SK-N-MC (cell line): ENCODE data around the gene TLN1.

ENCODE experiments used
- DNase-seq: peaks from one replicate; pipeline ENCODE4 v3.0.0-alpha.2; 2011; ENCODE audit warnings: low read depth, low spot score
- H3K27ac ChIP-seq: fragments of 200-600 bp; sonication (generic); 2 replicates; pipeline ENCODE4 v1.5.1; 2016; ENCODE audit warnings: mixed run types
- H3K36me3 ChIP-seq: fragments of 200-600 bp; sonication (generic); 2 replicates; pipeline ENCODE4 v1.6.1; 2017; ENCODE audit warnings: antibody characterized with exemption, low read length, mixed read lengths; ENCODE audit not compliant: insufficient read depth
- H3K4me3 ChIP-seq: fragments of 200-600 bp; sonication (generic); 2 replicates; pipeline ENCODE4 v1.5.1; 2016
- H3K9ac ChIP-seq: fragments of 200-600 bp; sonication (generic); 2 replicates; pipeline ENCODE4 v1.8.0; 2017; ENCODE audit warnings: mixed run types, mixed read lengths; ENCODE audit not compliant: insufficient read length
- H3K9me3 ChIP-seq: fragments of 200-600 bp; sonication (generic); 2 replicates; pipeline ENCODE4 v1.6.1; 2017; ENCODE audit warnings: low read depth, mild to moderate bottlenecking, antibody characterized with exemption, low read length, moderate library complexity, mixed read lengths
- EZH2 ChIP-seq: fragments of 200-600 bp; sonication (generic); IDR thresholded peaks from one replicate; pipeline ENCODE4 v1.6.1; 2017; ENCODE audit warnings: antibody characterized with exemption
- FOXP2 ChIP-seq: optimal IDR thresholded peaks from 2 replicates; pipeline ENCODE3; 2011; ENCODE audit warnings: mild to moderate bottlenecking, moderate library complexity; ENCODE audit not compliant: insufficient read depth; ENCODE audit errors: extremely low read length, control extremely low read depth
- POLR2AphosphoS5 ChIP-seq: IDR thresholded peaks from 2 replicates; pipeline ENCODE4 v1.6.1; 2012; ENCODE audit warnings: mild to moderate bottlenecking, low read depth, low read length, borderline replicate concordance

Gene TLN1

GRCh38 chr9:35748242-35748857 is 16.4 kb upstream of the TLN1 start:
- no peak overlapping the region for H3K27ac ChIP-seq
- peak overlapping the region; percentile 87 for H3K9ac ChIP-seq
- no peak for TF ChIP-seq POLR2AphosphoS5
- TF ChIP-seq FOXP2 = no peak
- no peak for TF ChIP-seq EZH2
- peak overlapping the region; percentile 96 for H3K4me3 ChIP-seq
- no peak for DNase-seq
- peaks cover 23% of the 10 kb centered on the region; the same call in 1 of the 2 replicates for H3K36me3 ChIP-seq
- no peaks in the 10 kb centered on the region for H3K9me3 ChIP-seq

GRCh38 chr9:35746583-35746982 is 14.6 kb upstream of the TLN1 start:
- Histone ChIP-seq H3K4me3 (peak overlapping the region; percentile 96), H3K9ac (peak overlapping the region; percentile 87), H3K36me3 (peaks cover 11% of the 10 kb centered on the region; the same call in 1 of the 2 replicates), H3K27ac (no peak overlapping the region), H3K9me3 (no peaks in the 10 kb centered on the region)
- DNase-seq = no peak
- TF ChIP-seq POLR2AphosphoS5 = no peak
- TF ChIP-seq EZH2 = no peak
- no peak for TF ChIP-seq FOXP2

GRCh38 chr9:35745569-35745968 is 13.6 kb upstream of the TLN1 start:
- DNase-seq = no peak
- no peak overlapping the region for H3K9ac ChIP-seq
- TF ChIP-seq POLR2AphosphoS5 (no peak), FOXP2 (no peak), EZH2 (no peak)
- H3K9me3 ChIP-seq = no peaks in the 10 kb centered on the region
- peaks cover 11% of the 10 kb centered on the region; the same call in 1 of the 2 replicates for H3K36me3 ChIP-seq
- H3K27ac ChIP-seq = no peak overlapping the region
- no peak overlapping the region for H3K4me3 ChIP-seq

- TF ChIP-seq FOXP2 (no peak), EZH2 (no peak), POLR2AphosphoS5 (no peak)
- no peak overlapping the region for H3K4me3 ChIP-seq
- no peak overlapping the region for H3K27ac ChIP-seq
- H3K9ac ChIP-seq = no peak overlapping the region
- no peak for DNase-seq
- H3K36me3 ChIP-seq = peaks cover 22% of the 10 kb centered on the region; the same call in 1 of the 2 replicates
- no peaks in the 10 kb centered on the region for H3K9me3 ChIP-seq
Measured at GRCh38 chr9:35743880-35744518, 12.0 kb upstream of the TLN1 start.

GRCh38 chr9:35743452-35743851 is 11.5 kb upstream of the TLN1 start:
- Histone ChIP-seq H3K4me3 (no peak overlapping the region), H3K9ac (no peak overlapping the region), H3K27ac (no peak overlapping the region), H3K36me3 (peaks cover 27% of the 10 kb centered on the region; the same call in 1 of the 2 replicates), H3K9me3 (no peaks in the 10 kb centered on the region)
- TF ChIP-seq FOXP2 (no peak), POLR2AphosphoS5 (no peak), EZH2 (no peak)
- DNase-seq = no peak

GRCh38 chr9:35741740-35742139 is 9.7 kb upstream of the TLN1 start:
- no peak for DNase-seq
- H3K27ac ChIP-seq = no peak overlapping the region
- H3K4me3 ChIP-seq = no peak overlapping the region
- TF ChIP-seq EZH2 = no peak
- no peak for TF ChIP-seq POLR2AphosphoS5
- no peak for TF ChIP-seq FOXP2
- H3K9ac ChIP-seq = no peak overlapping the region
- peaks cover 44% of the 10 kb centered on the region; the same call in 1 of the 2 replicates for H3K36me3 ChIP-seq
- no peaks in the 10 kb centered on the region for H3K9me3 ChIP-seq

- Histone ChIP-seq H3K27ac (no peak overlapping the region), H3K4me3 (no peak overlapping the region), H3K9me3 (no peaks in the 10 kb centered on the region), H3K9ac (no peak overlapping the region), H3K36me3 (peaks cover 53% of the 10 kb centered on the region; the same call in 1 of the 2 replicates)
- DNase-seq = no peak
- TF ChIP-seq POLR2AphosphoS5 = no peak
Measured at GRCh38 chr9:35740243-35740642, 8.2 kb upstream of the TLN1 start.

GRCh38 chr9:35738924-35739323 is 6.9 kb upstream of the TLN1 start:
- Histone ChIP-seq H3K9ac (no peak overlapping the region), H3K9me3 (no peaks in the 10 kb centered on the region), H3K27ac (no peak overlapping the region), H3K4me3 (no peak overlapping the region), H3K36me3 (peaks cover 50% of the 10 kb centered on the region; the same call in 1 of the 2 replicates)
- no peak for TF ChIP-seq EZH2
- no peak for TF ChIP-seq FOXP2
- TF ChIP-seq POLR2AphosphoS5 = no peak
- no peak for DNase-seq
